Glomerular visceral epithelial cell (primary cell): ENCODE results near the gene PLEKHF1.

Experiments
- DNase-seq: peaks from one replicate; pipeline ENCODE4 v3.0.0-alpha.2; 2016; ENCODE audit errors: extremely low spot score

Gene PLEKHF1

DNA sequence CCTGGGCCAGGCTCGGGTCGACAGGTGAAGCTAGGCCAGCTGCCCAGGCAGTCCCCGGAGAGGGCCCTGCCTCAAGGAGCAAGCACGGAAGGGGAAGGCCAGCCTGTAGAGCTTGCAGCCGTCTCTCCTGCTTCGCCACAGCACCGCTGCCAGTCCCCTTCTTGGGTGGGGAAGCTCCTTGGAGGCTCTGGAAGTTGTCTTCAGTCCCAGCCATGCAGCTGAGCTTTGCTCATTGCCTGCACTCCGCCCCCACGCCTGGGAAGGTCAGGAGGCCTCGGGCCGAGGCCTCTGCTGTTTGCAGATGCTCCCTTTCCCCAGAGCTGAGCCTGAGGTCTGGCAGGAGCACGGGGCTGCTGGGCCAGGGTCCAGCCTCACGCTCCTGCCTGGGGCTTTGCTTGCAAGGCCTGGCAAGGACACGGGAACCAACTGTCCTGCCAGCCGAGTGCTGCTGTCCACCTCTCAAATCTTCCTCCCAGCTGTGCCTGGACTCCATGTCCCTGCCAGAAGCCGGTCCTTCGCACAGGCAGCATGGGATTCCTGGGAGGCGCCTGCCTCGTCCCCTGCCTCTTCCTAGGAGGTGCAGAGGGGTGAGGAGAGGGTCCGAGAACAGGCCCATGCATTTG is 13.3 kb downstream of the PLEKHF1 start:
- no peak for DNase-seq

DNA sequence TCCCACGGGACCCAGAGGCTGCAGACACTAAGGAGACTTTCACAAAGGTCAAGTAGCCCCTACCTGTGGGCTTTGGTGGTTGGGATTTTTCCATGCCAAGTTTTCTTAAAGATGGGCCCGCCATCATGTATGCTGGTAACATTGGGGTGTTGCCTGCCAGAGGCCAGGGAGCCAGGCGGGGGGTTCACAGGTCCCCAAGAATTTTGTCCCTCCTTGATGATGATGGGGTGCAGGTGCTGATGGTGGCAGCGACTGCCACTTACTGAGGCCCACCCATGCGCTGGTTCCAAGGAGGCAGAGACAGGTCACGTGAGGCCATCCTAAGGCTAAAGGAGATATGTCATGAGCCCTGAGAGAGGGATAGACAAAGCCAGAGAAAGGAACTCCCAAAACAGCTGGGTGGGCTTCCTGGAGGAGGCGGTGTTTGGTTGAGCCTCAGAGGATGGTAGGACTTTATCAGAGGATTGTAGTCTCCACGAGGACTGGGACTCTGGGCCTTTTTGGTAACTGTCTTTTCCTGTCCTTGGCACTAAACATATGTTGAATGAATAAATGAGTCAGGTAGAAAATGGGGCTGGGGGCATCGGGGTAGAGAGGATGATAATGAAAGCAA is 14.4 kb downstream of the PLEKHF1 start:
- DNase-seq: no peak

DNA sequence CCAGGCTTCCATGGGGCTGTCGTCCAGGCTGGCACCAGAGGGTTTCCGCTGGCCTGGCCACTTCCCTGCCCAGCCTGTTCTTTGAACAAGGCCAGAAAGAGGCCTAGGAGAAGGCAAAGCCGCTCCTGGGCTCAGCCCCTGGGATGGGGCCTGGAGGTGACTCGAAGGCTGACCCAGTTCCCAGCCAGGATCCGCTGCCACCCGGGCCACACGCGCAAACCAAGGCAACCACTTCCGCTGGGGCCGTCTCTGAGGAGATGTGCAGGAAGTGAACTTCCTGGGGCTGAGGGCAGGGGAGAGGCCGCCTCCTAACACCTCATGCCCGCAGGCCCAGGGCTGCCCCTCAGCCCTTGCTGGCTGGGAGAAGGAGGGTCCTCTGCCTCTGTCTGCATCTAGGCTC is 15.2 kb downstream of the PLEKHF1 start:
- no peak for DNase-seq

DNA sequence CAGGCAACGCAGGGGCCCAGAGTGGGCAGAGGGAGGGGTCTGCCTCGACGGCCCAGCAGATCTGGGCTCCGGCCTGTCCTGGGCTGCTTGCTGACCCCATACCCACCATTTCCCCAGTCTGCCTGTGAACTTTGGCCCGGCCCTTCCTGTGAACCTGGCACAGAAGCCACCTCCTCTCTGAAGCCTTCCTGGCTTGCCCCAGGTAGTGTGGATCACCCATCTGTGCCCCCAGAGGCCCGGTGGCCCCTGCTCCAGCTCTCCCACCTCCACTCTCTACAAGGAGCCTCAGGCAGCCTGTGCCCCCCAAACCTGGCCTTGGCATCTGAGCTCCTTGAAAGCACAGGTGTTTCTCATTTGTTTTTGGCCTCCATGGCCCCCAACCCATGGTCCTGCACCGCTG is 15.7 kb downstream of the PLEKHF1 start:
- no peak for DNase-seq

DNA sequence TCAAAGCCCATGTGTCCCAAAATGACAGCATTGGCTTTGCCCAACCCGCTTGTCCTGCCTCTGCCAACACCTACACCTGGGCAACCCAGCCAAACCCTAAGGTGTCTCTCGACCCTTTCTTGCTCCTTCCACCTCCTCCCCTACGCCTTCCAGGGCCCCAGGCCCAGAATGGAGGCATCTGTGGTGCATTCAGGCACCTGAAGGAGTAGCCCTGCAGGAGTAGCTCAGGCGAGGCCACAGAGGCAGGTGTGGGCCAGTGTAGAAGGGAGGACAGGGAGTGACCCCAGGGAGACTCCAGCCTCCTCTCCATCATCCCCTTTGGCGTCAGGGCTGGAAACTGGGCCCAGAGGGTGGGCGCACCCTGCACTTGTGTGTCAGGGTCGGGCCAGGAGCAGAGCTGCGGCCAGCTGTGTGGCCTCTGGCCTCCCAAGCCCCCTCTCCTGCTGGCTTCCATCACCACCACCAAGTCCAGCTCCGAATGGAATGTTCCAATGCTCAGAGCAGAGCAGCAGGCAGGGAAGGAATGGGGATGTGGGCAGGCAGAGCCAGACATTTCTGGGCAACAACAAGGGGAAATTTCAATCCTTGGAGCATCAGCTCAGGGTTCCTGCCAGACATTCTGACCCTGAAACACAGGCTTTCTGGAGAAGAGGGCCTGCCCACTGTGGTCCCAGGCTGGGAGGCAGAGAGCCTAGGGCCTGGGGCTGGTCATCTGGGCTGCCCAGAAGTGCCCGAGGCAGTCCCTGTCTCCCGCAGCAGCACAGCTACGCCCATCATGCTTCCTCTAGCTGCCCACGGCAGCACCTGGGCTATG is 16.4 kb downstream of the PLEKHF1 start:
- no peak for DNase-seq

DNA sequence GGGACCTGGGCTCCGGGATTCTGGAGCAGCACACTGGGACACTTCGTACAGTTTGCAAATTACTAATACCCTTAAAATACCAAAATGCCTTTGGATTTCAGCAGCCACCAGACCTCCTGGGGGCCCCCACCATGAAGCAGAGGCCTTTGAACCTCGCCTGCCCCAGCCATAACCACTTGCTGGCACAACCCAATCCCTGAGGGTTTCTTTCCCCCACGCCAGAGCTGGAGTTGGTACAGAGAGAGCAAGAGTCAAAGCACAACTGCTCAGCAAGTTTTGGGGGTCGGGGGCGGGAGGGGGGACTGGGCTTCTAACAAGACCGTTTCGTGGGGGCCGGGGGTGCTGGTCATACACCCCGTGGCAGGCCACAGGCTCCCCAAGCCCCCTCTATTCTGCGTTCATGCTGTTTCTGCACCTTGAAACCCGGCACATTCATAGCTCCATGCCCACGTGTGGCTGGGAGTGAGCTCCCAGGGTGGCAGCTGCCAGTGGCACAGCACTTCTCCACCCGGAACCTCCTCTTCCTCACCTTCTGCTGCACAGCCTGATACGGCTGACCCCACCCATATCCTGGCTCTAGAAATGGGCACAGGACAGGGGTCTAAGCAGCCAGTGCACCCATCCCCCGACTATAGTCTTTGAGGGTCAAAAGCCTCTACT is 17.1 kb downstream of the PLEKHF1 start:
- DNase-seq: no peak

DNA sequence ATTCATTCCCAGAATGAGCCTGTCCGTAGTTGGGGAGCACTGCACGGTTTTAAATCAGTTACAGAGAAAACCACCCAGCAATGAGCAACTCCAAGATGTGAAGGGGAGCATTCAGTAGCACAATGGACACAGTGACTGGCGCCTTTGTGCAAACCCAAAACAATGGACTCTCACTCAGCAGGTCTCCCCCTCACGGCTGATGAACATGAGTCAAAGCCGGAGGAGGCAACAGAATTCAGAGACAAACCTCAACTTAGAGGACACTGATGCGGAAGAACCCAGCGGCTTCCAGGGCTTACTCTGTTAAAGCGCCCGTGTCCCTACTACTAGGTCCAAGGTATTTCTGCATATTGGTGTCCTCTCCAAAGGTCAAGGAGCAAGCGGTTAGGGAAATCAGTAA is 17.7 kb downstream of the PLEKHF1 start:
- no peak for DNase-seq

DNA sequence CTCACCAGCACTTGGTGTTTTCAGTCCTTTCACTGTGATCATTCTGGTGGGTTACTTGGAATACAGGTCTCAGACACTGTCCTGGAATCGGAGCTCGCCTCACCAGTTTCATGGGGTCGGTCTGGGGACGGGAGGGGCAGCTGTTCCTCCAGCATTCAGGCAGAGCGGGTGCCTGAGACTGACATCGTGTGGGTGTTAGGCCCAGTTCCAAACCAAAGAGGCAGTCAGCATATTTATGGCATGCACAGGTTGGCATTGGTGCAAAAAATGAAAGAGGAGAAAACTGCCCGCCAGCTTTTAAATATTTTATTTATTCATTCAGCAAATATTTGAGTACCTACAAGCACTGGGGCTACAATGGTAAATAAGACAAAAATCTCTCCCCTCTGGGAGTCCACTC is 20.1 kb downstream of the PLEKHF1 start:
- no peak for DNase-seq

DNA sequence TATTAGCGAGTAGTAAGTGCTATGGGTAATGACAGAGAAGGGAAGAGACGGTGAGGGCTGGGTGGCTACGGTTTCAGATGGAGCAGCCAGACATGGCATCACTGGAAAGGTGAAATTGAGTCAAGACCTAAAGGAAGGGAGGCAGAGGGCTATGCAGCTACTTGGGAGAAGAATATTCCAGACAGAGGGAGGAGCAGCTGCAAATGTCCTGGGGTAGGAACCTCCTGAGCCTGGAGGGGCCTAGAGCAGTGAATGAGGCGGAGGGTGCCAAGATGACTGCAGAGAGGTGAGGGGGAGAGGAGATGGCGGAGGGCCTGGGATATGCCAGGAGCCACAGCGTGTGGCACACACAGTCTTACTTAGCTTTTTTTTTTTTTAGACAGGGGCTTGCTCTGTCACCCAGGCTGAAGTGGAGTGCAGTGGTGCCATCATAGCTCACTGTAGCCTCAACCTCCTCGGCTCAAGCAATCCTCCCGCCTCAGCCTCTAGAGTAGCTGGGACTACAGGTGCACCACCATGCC is 21.1 kb downstream of the PLEKHF1 start:
- no peak for DNase-seq

DNA sequence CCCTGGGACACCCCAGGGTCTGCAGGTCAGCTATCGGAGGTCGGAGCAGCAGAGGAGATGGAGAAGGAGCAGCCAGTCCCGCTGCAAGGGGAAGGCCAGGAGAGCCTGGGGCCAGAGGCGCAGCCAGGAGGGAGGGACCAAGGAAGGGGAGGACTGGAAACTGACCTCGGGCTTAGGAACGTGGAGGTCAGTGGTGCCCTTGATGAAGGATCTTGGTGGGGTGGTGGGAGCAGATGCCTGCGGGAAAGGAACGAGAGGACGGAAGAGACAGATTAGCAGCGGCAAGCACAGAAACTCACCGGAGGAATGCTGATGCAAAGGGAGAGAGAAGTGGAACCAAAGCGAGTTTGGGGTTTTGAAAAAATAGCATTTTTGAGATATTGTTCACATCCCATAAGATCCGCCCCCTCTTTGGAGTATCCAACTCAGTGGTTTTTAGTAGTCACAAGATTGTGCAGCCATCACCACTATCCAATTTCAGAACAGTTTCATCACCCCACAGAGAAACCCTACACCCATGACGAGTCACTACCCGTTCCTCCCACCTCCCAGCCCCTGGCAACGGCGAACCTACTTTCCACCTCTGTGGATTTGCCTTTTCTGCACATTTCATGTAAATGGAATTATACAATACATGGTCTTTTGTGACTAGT is 22.1 kb downstream of the PLEKHF1 start:
- peak; percentile 54 for DNase-seq

DNA sequence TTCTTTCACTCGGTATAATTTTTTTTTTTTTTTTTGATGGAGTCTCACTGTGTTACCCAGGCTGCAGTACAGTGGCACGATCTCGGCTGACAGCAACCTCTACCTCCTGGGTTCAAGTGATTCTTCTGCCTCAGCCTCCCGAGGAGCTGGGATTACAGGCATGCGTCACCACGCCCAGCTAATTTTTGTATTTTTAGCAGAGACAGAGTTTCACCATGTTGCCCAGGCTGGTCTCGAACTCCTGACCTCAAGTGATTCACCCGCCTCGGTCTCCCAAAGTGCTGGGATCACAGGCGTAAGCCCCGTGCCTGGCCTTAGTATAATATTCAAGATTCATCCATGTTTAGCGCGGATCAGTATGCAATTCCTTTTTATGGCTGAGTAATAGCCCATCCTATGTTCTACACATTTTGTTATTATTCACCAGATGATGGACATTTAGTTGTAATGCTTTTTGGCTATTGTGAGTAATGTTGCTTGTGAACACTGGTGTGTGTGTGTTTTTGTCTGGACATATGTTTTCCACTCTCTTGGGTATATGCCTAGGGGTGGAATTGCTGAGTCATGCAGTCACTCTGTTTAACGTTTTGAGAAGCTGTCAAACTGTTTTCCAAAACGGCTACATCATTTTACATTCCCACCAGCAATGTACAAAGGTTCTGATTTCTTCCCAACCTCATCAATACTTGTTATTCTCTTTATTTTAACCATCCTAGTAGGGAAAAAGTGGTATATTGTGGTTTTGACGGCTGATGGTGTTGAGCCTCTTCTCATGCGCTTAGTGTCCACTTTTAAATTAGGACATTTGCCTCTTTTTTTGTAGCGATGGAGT is 22.9 kb downstream of the PLEKHF1 start:
- no peak for DNase-seq

DNA sequence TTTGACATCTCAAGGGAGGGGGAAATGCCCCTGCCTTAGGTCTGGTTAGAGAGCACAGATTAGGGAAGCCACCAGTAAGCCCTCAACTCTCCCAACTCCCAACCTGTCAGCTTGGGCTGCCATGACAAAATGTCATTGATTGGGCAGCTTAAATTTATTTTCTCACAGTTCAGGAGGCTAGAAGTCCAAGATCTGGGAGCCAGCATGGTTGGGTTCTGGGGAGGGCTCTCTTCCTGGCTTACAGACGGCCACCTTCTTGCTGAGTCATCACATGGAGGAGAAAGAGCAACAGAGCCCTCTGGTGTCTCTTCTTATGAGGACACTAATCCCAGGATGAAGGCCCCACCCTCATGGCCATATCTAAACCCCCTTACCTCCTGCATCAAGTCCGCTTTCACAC is 25.6 kb downstream of the PLEKHF1 start:
- DNase-seq: peak; percentile 15

DNA sequence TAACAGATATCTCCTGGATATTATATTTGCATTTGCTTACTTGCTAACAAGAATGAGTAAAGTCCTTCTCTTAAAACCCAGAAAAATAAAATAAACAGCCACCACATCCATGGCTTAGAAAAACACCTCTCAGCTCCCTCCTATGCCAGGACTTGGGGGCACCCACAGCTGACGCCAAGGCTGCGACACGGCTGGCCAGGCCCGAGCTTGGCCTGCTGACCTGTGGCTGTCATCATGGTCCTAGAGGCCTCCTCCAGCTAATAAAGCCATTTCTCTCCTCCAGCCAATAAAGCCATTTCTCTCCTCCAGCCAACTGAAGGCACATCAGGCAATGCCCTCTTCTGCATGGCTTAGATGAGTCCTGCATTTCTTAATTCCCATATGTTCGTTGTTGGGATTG is 28.9 kb downstream of the PLEKHF1 start:
- DNase-seq: no peak

DNA sequence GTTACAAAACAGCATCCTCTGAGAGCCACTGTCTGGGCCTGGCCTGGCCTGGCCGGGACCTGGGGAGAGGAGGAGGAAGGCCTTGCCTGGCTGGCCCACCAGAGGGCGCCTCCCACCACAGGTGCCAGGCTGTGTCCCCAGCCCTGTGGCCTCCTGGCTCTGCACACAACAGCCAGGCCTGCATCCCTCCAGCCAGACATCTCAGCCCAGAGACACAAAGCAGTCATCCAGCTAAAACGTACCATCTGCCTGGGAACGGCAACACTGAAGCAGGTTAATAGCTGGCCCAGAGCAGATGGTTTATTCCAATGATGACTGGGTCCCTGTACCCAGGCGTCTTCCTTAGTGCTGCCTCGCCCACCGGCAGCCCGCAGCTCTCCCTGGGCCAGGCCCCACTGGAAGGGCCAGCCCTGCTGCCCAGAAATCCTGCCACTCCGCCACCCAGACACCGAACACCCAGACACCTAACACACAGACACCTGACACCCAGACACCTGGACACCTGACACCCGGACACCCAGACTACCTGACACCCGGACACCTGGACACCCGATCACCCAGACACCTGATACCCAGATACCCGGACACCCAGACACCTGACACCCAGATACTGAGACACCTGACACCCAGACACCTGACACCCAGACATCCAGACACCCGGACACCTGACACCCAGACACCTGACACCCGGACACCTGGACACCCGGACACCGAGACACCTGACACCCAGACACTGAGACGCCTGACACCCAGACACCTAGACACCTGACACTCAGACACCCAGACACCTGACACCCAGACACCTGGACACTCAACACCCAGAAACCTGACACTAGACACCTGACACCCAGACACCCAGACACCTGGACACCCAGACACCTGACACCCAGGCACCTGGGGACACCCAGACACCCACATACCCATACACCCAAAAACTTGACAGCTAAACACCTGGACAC is 29.7 kb downstream of the PLEKHF1 start:
- peak; percentile 69 for DNase-seq

DNA sequence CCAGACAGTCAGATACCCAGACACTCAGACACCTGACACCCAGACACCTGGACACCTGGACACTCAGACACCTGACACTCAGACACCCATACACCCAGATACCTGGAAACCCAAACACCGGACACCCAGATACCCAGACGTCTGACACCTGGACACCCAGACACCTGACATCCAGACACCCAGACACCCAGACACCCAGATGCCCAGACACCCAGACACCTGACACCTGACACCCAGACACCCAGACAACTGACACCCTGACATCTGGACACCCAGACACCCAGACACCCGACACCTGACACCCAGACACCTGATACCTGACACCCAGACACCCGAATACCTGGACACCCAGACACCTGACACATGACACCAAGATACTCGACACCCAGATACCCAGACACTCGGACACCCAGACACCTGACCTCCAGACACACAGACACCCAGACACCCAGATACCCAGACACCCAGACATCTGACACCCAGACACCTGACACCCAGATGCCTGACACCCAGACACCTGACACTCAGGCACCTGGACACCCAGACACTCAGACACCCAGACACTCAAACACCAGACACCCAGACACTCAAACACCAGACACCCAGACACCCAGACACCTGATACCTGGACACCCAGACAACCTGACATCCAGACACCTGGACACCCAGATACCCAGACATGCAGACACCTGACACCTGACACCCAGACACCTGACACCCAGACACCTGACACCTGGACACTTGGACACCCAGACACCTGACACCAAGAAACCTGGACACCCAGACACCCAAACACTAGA is 30.7 kb downstream of the PLEKHF1 start:
- no peak for DNase-seq

DNA sequence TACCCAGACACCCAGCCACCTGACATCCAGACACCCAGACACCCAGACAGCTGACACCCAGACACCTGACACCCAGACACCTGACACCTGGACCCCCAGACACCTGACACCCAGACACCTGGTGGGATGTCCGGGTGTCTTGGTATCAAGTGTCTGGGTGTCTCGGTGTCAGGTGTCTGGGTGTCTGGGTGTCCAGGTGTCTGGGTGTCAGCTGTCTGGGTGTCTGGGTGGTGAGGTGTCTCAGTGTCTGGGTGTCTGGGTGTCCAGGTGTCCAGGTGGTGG is 31.2 kb downstream of the PLEKHF1 start:
- DNase-seq: no peak

DNA sequence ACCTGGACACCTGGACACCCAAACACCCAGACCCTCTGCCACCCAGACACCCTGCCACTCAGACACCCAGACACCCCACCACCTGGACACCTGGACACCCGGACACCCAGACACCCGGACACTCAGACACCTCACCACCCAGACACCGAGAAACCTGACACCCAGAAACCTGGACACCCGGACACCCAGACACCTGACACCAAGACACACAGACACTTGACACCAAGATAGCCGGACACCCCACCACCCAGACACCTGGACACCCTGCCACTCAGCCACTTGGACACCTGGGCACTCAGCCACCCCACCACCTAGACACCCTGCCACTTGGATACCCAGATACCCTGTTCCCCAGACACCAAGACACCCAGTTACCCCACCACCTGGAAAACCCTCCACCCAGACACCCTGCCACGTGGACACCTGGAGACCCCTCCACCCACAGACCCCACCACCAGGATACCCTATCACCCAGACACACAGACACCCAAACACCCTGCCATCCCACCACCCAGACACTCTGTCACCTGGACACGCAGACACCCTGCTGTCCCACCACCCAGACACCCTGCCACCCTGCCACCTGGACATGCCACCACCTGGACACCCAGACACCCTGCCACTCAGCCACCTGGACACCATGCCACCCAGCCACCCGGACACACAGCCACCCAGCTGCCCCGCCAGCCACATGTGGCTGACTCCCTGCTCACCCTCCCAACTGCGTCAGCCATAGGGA is 32.4 kb downstream of the PLEKHF1 start:
- DNase-seq: no peak

DNA sequence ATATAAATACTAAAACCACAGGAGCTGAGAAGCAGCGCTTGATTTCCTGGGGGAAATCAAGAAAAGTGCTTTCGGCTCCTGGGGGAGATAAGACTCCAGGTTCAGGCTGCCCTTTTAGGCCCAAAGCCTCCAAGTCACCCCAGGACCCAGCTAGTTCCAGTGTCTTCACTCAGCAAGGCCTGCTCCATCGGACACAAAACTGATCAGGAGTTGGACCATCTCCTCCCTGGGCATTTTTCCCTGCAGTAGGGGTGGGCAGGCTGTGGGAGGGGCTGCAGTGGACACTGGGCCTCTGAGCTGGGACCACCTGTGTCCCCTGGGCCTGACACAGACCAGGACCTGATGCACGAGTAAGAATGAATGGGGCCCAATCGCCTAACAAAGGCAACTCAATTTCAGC is 34.6 kb downstream of the PLEKHF1 start:
- DNase-seq: no peak

DNA sequence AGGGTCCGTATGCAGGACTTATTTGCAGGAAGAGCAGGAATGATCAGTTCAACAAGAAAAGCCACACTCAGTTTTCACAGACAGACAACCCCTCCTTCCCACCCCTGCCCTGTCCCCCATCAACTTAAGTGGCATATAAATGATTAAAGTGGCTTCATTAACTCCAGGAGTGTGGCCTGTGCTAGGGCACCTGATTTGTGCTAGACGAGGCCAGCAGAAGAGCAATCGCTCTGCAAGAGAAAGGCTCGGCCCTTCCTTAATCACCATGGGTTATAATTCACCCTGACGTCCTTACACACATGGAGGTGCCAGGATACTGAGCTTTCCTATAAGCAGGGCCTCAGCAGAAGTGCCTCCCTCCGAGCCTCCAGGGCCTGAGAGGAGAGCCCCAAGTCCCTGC is 35.2 kb downstream of the PLEKHF1 start:
- DNase-seq: no peak
